IMR-90 (cell line): ENCODE measurements around the gene SPACDR. TPM values are rescaled to one million over a fixed set of nuclear protein-coding genes. Genes with fewer than 3 reads are reported as not detected.

Experiments
- ATAC-seq: fragments of 200-7000 bp; cut with Tn5 transposase; 2 replicates; pipeline ENCODE4 v1.9.1; 2020; ENCODE audit warnings: low read depth, mild to moderate bottlenecking, moderate library complexity
- BruUV-seq: library from RNA; stranded (reverse); fragments of 400-500 nt; replicated peaks from 2 replicates; lab custom pipeline; 2021; lab: Mats Ljungman, UMichigan
- CTCF ChIA-PET: fragments of 300-600 bp; formaldehyde crosslinking; extraction: SDS; loops from one replicate; lab custom pipeline; 2021; ENCODE audit warnings: antibody characterized with exemption; lab: Yijun Ruan, JAX
- POLR2A ChIA-PET: fragments of 300-600 bp; sonication (Branson Sonifier 250); formaldehyde crosslinking; loops from one replicate; lab custom pipeline; 2022; ENCODE audit warnings: antibody characterized with exemption; ENCODE audit not compliant: unreplicated experiment; lab: Charles Lee
- DNase-seq: peaks from one replicate; pipeline ENCODE4 v3.0.0; 2013
- H2AFZ ChIP-seq: replicated peaks from 2 replicates; pipeline ENCODE3; 2013; ENCODE audit warnings: low read length, mild to moderate bottlenecking; ENCODE audit not compliant: poor library complexity
- H2AK5ac ChIP-seq: 2 replicates; pipeline ENCODE4 v1.6.1; 2013; ENCODE audit warnings: low read depth, low read length, inconsistent platforms
- H2AK9ac ChIP-seq: replicated peaks from 2 replicates; pipeline ENCODE3; 2013; ENCODE audit warnings: mild to moderate bottlenecking, low read depth, low read length, moderate library complexity; ENCODE audit not compliant: poor library complexity
- H2BK120ac ChIP-seq: 2 replicates; pipeline ENCODE4 v1.6.1; 2013; ENCODE audit warnings: low read depth, low read length, inconsistent platforms
- H2BK15ac ChIP-seq: 3 replicates; pipeline ENCODE4 v1.6.1; 2013; ENCODE audit warnings: low read depth, low read length, inconsistent platforms
- H2BK20ac ChIP-seq: 2 replicates; pipeline ENCODE4 v1.6.1; 2013; ENCODE audit warnings: low read depth, mild to moderate bottlenecking, inconsistent platforms, low read length, moderate library complexity
- H2BK5ac ChIP-seq: 2 replicates; pipeline ENCODE4 v1.6.1; 2013; ENCODE audit warnings: mild to moderate bottlenecking, low read depth, low read length, inconsistent platforms; ENCODE audit not compliant: poor library complexity, severe bottlenecking
- H3K14ac ChIP-seq: replicated peaks from 2 replicates; pipeline ENCODE4 v1.6.1; 2013; ENCODE audit warnings: low read depth, low read length, inconsistent platforms
- H3K18ac ChIP-seq: 2 replicates; pipeline ENCODE4 v1.6.1; 2013; ENCODE audit warnings: low read depth, low read length, control low read depth
- H3K23ac ChIP-seq: 2 replicates; pipeline ENCODE4 v1.6.1; 2013; ENCODE audit warnings: low read depth, low read length, inconsistent platforms
- H3K27ac ChIP-seq: 2 replicates; pipeline ENCODE4 v1.5.1; 2013; ENCODE audit warnings: mild to moderate bottlenecking, control low read depth, low read length; ENCODE audit not compliant: insufficient read depth
- H3K27me3 ChIP-seq: 2 replicates; pipeline ENCODE4 v1.6.1; 2013; ENCODE audit warnings: low read length; ENCODE audit not compliant: control insufficient read depth, insufficient read depth
- H3K36me3 ChIP-seq: 2 replicates; pipeline ENCODE4 v1.6.1; 2013; ENCODE audit warnings: low read length, mixed read lengths; ENCODE audit not compliant: control insufficient read depth, insufficient read depth
- H3K4ac ChIP-seq: 2 replicates; pipeline ENCODE4 v1.6.1; 2013; ENCODE audit warnings: low read depth, low read length, inconsistent platforms
- H3K4me1 ChIP-seq: 2 replicates; pipeline ENCODE4 v1.6.1; 2013; ENCODE audit warnings: low read length, mixed read lengths; ENCODE audit not compliant: control insufficient read depth, insufficient read depth
- H3K4me2 ChIP-seq: 2 replicates; pipeline ENCODE4 v1.6.1; 2013; ENCODE audit warnings: low read depth, mild to moderate bottlenecking, control low read depth, low read length, moderate library complexity
- H3K4me3 ChIP-seq: 2 replicates; pipeline ENCODE4 v1.5.1; 2013; ENCODE audit warnings: low read depth, mild to moderate bottlenecking, control low read depth, low read length, moderate library complexity; ENCODE audit not compliant: insufficient read depth
- H3K56ac ChIP-seq: 2 replicates; pipeline ENCODE4 v1.6.1; 2013; ENCODE audit warnings: low read length, inconsistent platforms; ENCODE audit not compliant: insufficient read depth; ENCODE audit errors: extremely low read depth
- H3K79me1 ChIP-seq, 2 experiments: 2 replicates each; pipeline ENCODE4 v1.6.1; 2013; ENCODE audit warnings: low read length in 2 of 2, inconsistent platforms in 1 of 2, low read depth in 1 of 2
- H3K9ac ChIP-seq: 2 replicates; pipeline ENCODE4 v1.6.1; 2013; ENCODE audit warnings: low read depth, low read length, control low read depth
- H3K9me1 ChIP-seq: 2 replicates; pipeline ENCODE4 v1.6.1; 2013; ENCODE audit warnings: low read length, inconsistent platforms; ENCODE audit not compliant: insufficient read depth
- H3K9me3 ChIP-seq: 2 replicates; pipeline ENCODE4 v1.6.1; 2013; ENCODE audit warnings: low read length; ENCODE audit not compliant: control insufficient read depth, insufficient read depth
- H4K20me1 ChIP-seq: 2 replicates; pipeline ENCODE4 v1.6.1; 2013; ENCODE audit warnings: low read length, inconsistent platforms; ENCODE audit not compliant: insufficient read depth
- H4K5ac ChIP-seq: 2 replicates; pipeline ENCODE4 v1.6.1; 2013; ENCODE audit warnings: mild to moderate bottlenecking, low read depth, low read length, control low read depth
- H4K8ac ChIP-seq, 2 experiments: 2 replicates each; pipeline ENCODE4 v1.6.1; 2013; ENCODE audit warnings: low read depth in 2 of 2, low read length in 2 of 2, control low read depth in 1 of 2, inconsistent platforms in 1 of 2
- H4K91ac ChIP-seq: 2 replicates; pipeline ENCODE4 v1.6.1; 2013; ENCODE audit warnings: low read depth, low read length, inconsistent platforms; ENCODE audit not compliant: insufficient read depth
- BHLHE40 ChIP-seq: fragments of 150-350 bp; IDR thresholded peaks from 2 replicates; pipeline ENCODE4 v1.6.1; 2016; ENCODE audit warnings: mild to moderate bottlenecking, low read depth, low read length
- CEBPB ChIP-seq: IDR thresholded peaks from 2 replicates; pipeline ENCODE4 v1.6.1; 2012; ENCODE audit warnings: low read depth, low read length, improper control_type of control experiment
- CHD1 ChIP-seq: IDR thresholded peaks from 2 replicates; pipeline ENCODE4 v1.6.1; 2012; ENCODE audit warnings: low read depth, low read length, improper control_type of control experiment
- CTCF ChIP-seq: conservative IDR thresholded peaks from 2 replicates; pipeline ENCODE4 v1.5.1; 2012; ENCODE audit warnings: mild to moderate bottlenecking, low read depth, low read length, improper control_type of control experiment
- ELK1 ChIP-seq: fragments of 150-350 bp; IDR thresholded peaks from 2 replicates; pipeline ENCODE4 v1.6.1; 2016; ENCODE audit warnings: low read depth, mild to moderate bottlenecking, low read length, moderate library complexity, borderline replicate concordance
- FOS ChIP-seq: fragments of 150-350 bp; IDR thresholded peaks from 2 replicates; pipeline ENCODE4 v1.6.1; 2016; ENCODE audit warnings: low read depth, low read length
- MAFK ChIP-seq: IDR thresholded peaks from 2 replicates; pipeline ENCODE4 v1.6.1; 2012; ENCODE audit warnings: low read depth, low read length, improper control_type of control experiment
- MAZ ChIP-seq: IDR thresholded peaks from 2 replicates; pipeline ENCODE4 v1.6.1; 2012; ENCODE audit warnings: low read depth, mild to moderate bottlenecking, low read length, improper control_type of control experiment, moderate library complexity, borderline replicate concordance
- MXI1 ChIP-seq: IDR thresholded peaks from 2 replicates; pipeline ENCODE4 v1.6.1; 2012; ENCODE audit warnings: low read depth, mild to moderate bottlenecking, low read length, moderate library complexity, borderline replicate concordance
- NFE2L2 ChIP-seq: fragments of 150-350 bp; IDR thresholded peaks from 2 replicates; pipeline ENCODE4 v1.6.1; 2016; ENCODE audit warnings: low read depth, mild to moderate bottlenecking, low read length
- POLR2A ChIP-seq: IDR thresholded peaks from 2 replicates; pipeline ENCODE4 v1.6.1; 2012; ENCODE audit warnings: mild to moderate bottlenecking, low read depth, low read length
- RAD21 ChIP-seq: IDR thresholded peaks from 2 replicates; pipeline ENCODE4 v1.6.1; 2012; ENCODE audit warnings: low read length, improper control_type of control experiment
- RCOR1 ChIP-seq: IDR thresholded peaks from 2 replicates; pipeline ENCODE4 v1.6.1; 2012; ENCODE audit warnings: mild to moderate bottlenecking, low read length, improper control_type of control experiment; ENCODE audit not compliant: insufficient replicate concordance
- RFX5 ChIP-seq: IDR thresholded peaks from 2 replicates; pipeline ENCODE4 v1.8.0; 2012; ENCODE audit warnings: low read depth, mild to moderate bottlenecking, low read length, moderate library complexity
- SMC3 ChIP-seq: fragments of 150-350 bp; IDR thresholded peaks from 2 replicates; pipeline ENCODE4 v1.6.1; 2016; ENCODE audit warnings: low read depth, mild to moderate bottlenecking, antibody characterized with exemption, low read length, moderate library complexity
- USF2 ChIP-seq: fragments of 150-350 bp; IDR thresholded peaks from 2 replicates; pipeline ENCODE4 v1.6.1; 2017; ENCODE audit warnings: mild to moderate bottlenecking, antibody characterized with exemption, low read length, low read depth
- WGBS, 2 experiments: methylation state at CpG; one replicate each; pipeline versions ENCODE4 v1.1.5 to v1.1.7; 2013; ENCODE audit warnings: missing lambda C conversion rate in 2 of 2; ENCODE audit not compliant: insufficient read length in 1 of 2; ENCODE audit errors: extremely low coverage in 2 of 2; 5-methylcytosine and 5-hydroxymethylcytosine counted together
- dilution Hi-C: fragments of 300-500 bp; cut with HindIII; formaldehyde crosslinking; loops from one replicate; pipeline ENCODE4 v1.14.3; 2018; ENCODE audit warnings: low sequenced_read_pairs; ENCODE audit not compliant: unreplicated experiment
- in situ Hi-C: fragments of 300-500 bp; cut with MboI; formaldehyde crosslinking; loops from 3 replicates; pipeline ENCODE4 v1.14.3; 2019; ENCODE audit warnings: low sequenced_read_pairs, inconsistent platforms, mixed read lengths
- intact Hi-C: fragments of 100-400 bp; cut with micrococcal nuclease; formaldehyde crosslinking; loops from 2 replicates; pipeline ENCODE4 v1.10.0; 2022
- polyA plus RNA-seq, 3 experiments: library from polyadenylated mRNA; depleted of rRNA; stranded (reverse); fragments of >200 nt; gene quantifications; 2 replicates each; pipeline ENCODE4 v1.2.3, GENCODE V29; 2012; ENCODE audit warnings: low replicate concordance in 1 of 3
- total RNA-seq: library from RNA; depleted of rRNA; stranded (reverse); fragments of >200 nt; gene quantifications from 2 replicates; pipeline ENCODE4 v1.2.3, GENCODE V29; 2012

Gene SPACDR
- total and polyA plus RNA-seq, 2 of the 4 experiments (the other 2 are of a cell fraction): 0.54 to 2.1 TPM

- Histone ChIP-seq H2AFZ (no peak overlapping the region), H3K36me3 (no peaks in the 10 kb centered on the region), H4K5ac (no peak overlapping the region), H3K9me1 (no peaks in the 10 kb centered on the region), H3K4ac (no peak overlapping the region), H4K8ac (no peak overlapping the region), H2AK5ac (no peak overlapping the region), H2BK5ac (no peak overlapping the region), H2BK120ac (no peak overlapping the region), H3K4me2 (no peak overlapping the region), H2BK15ac (no peak overlapping the region), H2AK9ac (no peak overlapping the region), H3K9me3 (no peaks in the 10 kb centered on the region), H3K4me3 (no peak overlapping the region), H3K14ac (no peak overlapping the region), H4K91ac (no peak overlapping the region), H3K27ac (no peak overlapping the region), H3K79me1 (no peaks in the 10 kb centered on the region), H3K4me1 (no peaks in the 10 kb centered on the region; the same call in 1 of the 2 replicates), H4K20me1 (no peaks in the 10 kb centered on the region), H2BK20ac (no peak overlapping the region), H3K18ac (no peak overlapping the region), H3K56ac (no peak overlapping the region), H3K23ac (no peak overlapping the region), H3K9ac (no peak overlapping the region), H3K27me3 (no peaks in the 10 kb centered on the region)
- DNase-seq (no peak), ATAC-seq (peak; percentile 66)
- no TSS peak for BruUV-seq
- dilution Hi-C loops (no loop called here), intact Hi-C loops (no loop called here), in situ Hi-C loops (no loop called here)
- TF ChIP-seq FOS (no peak), MAZ (no peak), CEBPB (no peak), CHD1 (no peak), CTCF (no peak), RCOR1 (no peak), USF2 (no peak), MXI1 (no peak), SMC3 (no peak), RAD21 (no peak), ELK1 (no peak), BHLHE40 (no peak), MAFK (no peak), NFE2L2 (no peak), RFX5 (no peak), POLR2A (no peak)
- ChIA-PET CTCF (interaction anchor here (0.6 to 1.3 kb wide), 2 partner anchors 10 to 43 kb away, joined by 3 to 5 read pairs; partner anchors contain the start of gene ZCWPW1), POLR2A (no interaction called here)
- no CpG with 5 or more reads among the region's 1 CpG for WGBS, 2 experiments
Observed at GRCh38 chr7:100418930-100419659, 45.0 kb downstream of the SPACDR start.
